GM23248 (cell line): ENCODE results near the gene DIAPH1.

Source experiments
- EZH2 ChIP-seq: fragments of 200-600 bp; sonication (generic); IDR thresholded peaks from 2 replicates; pipeline ENCODE4 v1.6.1; 2018; ENCODE audit warnings: antibody characterized with exemption, mild to moderate bottlenecking; ENCODE audit not compliant: insufficient read depth, poor library complexity, severe bottlenecking
- EZH2phosphoT487 ChIP-seq: fragments of 200-600 bp; sonication (generic); IDR thresholded peaks from 2 replicates; pipeline ENCODE4 v1.6.1; 2018; ENCODE audit warnings: antibody characterized with exemption, moderate library complexity, mild to moderate bottlenecking, low read depth; ENCODE audit not compliant: insufficient read depth

DNA sequence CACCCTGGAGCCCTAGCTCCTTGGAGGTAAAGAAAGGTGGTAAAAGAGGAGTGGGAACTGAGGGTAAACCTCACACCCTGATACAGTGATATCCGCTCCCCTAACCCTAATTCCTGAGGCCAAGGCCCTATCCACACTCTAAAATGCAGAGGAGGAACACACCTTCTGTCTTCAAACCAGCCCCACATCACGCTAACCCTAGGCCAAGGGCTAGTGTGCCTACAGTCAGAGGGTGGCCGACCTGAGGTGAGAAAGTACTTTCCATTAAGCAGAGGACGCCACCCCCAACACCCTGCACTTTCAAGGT lies 17.3 kb upstream of the DIAPH1 start:
- no peak for TF ChIP-seq EZH2phosphoT487
- TF ChIP-seq EZH2: no peak
